Measurements from ENCODE around the gene RASGRP1.

The RASGRP1 gene

DNA sequence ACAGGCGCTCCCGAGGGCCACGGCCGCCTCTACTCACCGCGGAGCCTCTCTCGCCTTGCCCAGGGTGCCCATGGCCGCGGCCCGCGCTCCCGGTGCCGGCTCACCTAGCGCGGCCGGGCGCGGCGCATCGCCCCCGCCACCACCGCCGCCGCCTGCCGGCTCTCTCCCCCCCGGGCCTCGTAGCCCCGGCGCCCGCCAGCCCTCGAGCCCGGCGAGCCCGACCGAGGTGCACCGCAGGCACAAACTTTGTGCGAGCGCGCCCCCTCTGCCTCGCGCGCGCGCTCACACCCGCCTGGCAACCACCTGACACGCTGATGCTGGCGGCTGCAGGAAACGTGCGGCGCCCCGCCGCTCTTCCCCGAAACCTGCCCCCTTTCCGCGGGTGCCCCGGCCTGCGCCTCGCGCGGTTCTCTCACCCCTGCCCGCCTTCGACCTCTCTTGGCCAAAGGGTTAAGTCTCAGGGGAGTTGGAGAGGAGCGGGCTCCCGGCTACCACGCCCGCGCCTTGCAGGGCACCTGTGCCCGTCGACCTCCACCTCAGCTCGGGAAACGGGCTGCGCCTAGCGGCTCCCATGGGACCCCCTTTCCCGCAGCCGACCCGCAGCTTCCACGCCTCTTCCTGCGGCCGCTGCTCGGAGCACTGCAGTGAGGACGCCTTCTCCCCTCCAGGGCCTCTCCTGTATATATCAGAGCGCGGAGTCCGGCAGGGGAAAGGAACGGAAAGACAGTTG, at the start of gene RASGRP1:
Gene RASGRP1 (minus strand): TSS at position 258 of the 730 bp plus-strand sequence. CDS start 186 bp downstream, at position 72.
- ATAC-seq (peak; percentile 63), DNase-seq (peak; percentile 83)
- Mint-ChIP-seq H3K27ac (peak within 1 kb of the TSS; percentile 92), H3K4me1 (peaks cover 55% of the 10 kb centered on the region), H3K9me3 (peaks cover 3% of the 10 kb centered on the region), H3K27me3 (no peaks in the 10 kb centered on the region), H3K4me3 (peak within 1 kb of the TSS; percentile 92), H3K36me3 (ENCODE audit: low read depth) (peaks cover 33% of the 10 kb centered on the region)

DNA sequence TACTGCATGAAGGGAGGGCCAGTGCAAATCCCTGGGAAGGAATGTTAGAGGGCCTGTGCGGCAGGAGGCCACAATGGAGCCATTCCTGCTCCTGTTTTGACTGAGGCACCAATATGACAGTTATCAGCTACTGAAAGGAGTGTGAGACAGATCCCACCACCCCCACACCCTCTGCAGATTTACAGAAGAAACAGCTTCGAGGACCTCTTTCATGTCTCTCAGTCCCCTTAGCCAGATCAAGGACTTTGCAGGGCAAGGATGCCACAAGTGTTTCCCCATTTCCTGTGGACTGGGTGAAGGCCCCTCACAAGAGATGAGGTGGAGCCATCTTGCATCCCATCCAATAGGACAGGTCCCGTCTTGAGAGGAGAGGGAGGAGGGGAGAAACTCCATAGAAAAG, 48.5 kb upstream of the RASGRP1 start:
- H3K36me3 Mint-ChIP-seq (ENCODE audit: low read depth) = no peaks in the 10 kb centered on the region
- ATAC-seq (no peak), DNase-seq (no peak)
- H3K9me3 Mint-ChIP-seq = peaks cover 9% of the 10 kb centered on the region
- H3K4me3 Mint-ChIP-seq = peak overlapping the region; percentile 9
- peak overlapping the region; percentile 94 for H3K27ac Mint-ChIP-seq
- peaks cover 68% of the 10 kb centered on the region for H3K4me1 Mint-ChIP-seq
- H3K27me3 Mint-ChIP-seq = no peaks in the 10 kb centered on the region

DNA sequence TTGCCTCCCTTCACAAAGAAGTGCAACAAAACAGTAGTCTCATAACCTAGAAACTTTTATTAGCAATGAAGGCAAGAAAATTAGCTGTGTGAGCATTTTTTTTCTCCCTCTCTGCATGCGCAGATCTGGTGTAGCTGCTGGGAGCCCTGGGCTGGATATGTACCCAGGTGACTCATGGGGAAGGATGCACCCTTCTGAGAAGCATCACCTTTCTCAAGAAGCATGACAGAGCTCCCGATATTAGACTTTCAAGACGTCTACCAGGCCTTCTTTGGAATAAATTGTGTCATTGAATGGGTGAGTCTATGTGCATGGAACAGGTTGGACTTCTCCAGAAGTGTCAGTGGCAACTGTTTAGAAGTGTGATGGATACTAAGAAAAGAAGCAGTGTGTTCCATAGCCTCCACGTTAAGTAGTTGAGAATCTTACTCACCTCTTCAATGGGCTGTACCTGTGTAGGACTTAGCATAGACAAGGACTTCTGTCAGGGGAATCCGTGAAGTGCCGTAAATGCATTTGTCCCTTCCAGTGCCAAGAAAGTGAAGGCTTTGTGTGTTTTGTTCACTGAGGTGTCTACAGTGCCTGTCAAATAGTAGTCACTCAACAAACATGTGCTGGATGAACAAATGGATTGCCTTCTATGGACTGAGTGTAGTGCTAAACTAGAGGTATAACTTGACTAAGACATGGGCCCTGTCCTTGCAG, 47.7 kb upstream of the RASGRP1 start:
- ATAC-seq (peak; percentile 82), DNase-seq (peak; percentile 51)
- Mint-ChIP-seq H3K9me3 (peaks cover 9% of the 10 kb centered on the region), H3K27ac (peak overlapping the region; percentile 94), H3K36me3 (ENCODE audit: low read depth) (no peaks in the 10 kb centered on the region), H3K4me3 (peak overlapping the region; percentile 63), H3K4me1 (peaks cover 68% of the 10 kb centered on the region), H3K27me3 (no peaks in the 10 kb centered on the region)

DNA sequence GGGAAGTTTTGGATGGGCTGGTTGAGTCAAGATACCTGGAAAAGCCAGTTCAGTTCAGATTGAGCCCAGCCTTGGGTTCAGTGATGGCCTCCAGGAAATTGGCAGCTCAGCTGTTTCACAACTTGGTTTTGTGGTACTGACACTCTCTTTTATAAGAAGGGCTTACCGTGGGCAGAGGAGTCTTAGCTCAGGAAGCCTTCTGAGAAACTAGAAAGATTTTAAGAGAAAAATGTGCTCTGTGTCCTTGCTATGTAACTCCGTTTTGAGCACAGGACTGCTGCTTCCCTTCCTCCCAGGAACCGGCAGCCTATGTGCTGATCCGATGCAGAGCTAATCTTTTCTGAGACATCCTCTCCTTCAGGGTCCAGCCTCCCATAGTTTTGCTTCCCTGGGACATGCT, 46.6 kb upstream of the RASGRP1 start:
- Mint-ChIP-seq H3K4me3 (peak overlapping the region; percentile 63), H3K27ac (peak overlapping the region; percentile 94), H3K9me3 (peaks cover 9% of the 10 kb centered on the region), H3K27me3 (no peaks in the 10 kb centered on the region), H3K36me3 (ENCODE audit: low read depth) (no peaks in the 10 kb centered on the region), H3K4me1 (peaks cover 79% of the 10 kb centered on the region)
- ATAC-seq (peak; percentile 67), DNase-seq (peak; percentile 54)

DNA sequence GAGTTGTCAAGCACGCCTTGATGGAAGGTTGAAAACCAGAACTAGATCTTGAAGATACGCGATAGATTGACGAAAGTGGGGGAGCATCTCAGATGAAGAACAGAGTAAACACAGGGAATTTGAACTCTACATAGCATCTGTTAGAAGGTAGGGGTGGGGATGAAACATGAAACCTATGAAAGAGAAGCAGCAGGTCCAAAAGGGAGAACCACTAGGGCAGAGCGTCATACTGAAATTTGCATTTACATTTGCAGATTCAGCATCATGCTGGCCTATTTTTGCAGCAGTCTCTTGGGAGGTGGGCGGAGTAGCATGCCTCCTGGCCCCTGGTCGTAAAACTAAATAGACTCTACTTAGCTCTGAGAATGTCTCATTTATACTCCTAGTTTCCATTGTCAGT, 46.1 kb upstream of the RASGRP1 start:
- peak overlapping the region; percentile 63 for H3K4me3 Mint-ChIP-seq
- H3K9me3 Mint-ChIP-seq = peaks cover 9% of the 10 kb centered on the region
- DNase-seq (peak; percentile 45), ATAC-seq (peak; percentile 30)
- no peaks in the 10 kb centered on the region for H3K36me3 Mint-ChIP-seq (ENCODE audit: low read depth)
- H3K27ac Mint-ChIP-seq = peak overlapping the region; percentile 94
- H3K4me1 Mint-ChIP-seq = peaks cover 84% of the 10 kb centered on the region
- no peaks in the 10 kb centered on the region for H3K27me3 Mint-ChIP-seq

DNA sequence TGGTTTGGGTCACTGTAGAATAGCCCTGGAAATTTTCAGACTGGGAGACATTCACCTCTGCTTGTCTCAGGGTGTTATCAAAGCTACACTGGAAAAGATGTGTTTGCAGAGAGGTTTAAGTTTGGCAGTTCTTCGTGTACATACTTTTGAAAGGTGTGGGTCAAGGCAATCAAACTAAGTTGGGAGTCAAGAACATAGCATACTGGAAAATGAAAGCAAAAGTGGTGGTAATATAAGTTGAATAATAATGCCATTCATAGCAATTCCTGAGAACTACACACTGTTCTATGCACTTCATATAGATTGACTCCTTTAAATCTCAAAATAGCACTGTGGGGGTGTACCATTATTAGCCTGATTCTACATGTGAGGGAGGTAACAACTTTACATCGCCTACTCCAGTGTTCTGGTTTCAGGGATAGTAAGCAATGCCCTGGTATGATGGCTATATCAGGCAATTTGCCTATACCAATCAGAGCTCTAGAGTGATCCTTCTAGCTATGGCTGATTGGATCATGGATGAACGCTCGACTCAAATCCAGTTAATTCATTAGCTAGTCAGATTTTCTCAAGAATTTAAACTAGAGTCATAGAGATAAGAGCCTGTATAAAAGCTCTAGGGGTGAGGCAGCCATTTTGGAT, 44.6 kb upstream of the RASGRP1 start:
- ATAC-seq (no peak), DNase-seq (no peak)
- Mint-ChIP-seq H3K36me3 (ENCODE audit: low read depth) (no peaks in the 10 kb centered on the region), H3K9me3 (peaks cover 9% of the 10 kb centered on the region), H3K27me3 (no peaks in the 10 kb centered on the region), H3K27ac (peak overlapping the region; percentile 94), H3K4me1 (peaks cover 83% of the 10 kb centered on the region), H3K4me3 (peak overlapping the region; percentile 25)

DNA sequence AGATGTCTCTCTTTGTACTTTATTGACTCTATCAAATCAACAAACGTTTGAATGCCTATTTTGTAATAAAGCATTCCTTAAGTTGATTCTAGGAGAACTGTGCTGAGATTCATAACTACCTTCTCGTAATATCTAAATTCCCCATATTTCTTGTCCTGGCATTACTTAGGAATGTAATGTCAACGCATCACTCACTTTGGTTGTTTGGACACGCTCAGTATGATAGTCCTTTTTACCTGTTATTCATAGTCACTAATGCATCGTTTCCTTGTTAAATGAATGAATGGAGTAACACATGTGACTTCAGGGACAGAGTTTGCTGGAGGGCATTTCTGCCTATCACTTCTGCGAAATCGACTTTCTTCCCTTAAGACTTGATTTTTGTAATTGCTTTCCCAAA, 44.1 kb upstream of the RASGRP1 start:
- Mint-ChIP-seq H3K27ac (peak overlapping the region; percentile 48), H3K27me3 (no peaks in the 10 kb centered on the region), H3K36me3 (ENCODE audit: low read depth) (no peaks in the 10 kb centered on the region), H3K4me1 (peaks cover 80% of the 10 kb centered on the region), H3K4me3 (no peak overlapping the region), H3K9me3 (peaks cover 9% of the 10 kb centered on the region)
- ATAC-seq (no peak), DNase-seq (no peak)

DNA sequence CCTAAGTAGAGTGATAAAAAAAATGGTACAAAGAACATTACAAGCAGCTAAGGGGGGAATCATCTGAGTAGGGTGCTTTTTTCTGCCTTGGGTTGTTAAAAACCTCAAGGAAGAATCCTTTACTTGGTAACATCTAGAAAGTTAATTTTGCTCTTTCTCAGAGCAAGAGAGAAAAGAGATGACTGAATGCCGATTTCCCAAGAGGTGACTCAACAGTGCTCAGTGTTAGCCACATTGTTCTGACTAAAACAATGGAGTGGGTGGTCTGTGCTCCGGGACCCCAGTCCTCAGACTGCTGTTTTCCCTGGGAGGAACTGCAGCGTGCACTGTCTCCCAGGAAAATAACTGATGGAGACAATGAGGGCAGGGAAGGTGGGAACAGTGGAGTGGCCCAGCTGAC, 41.1 kb upstream of the RASGRP1 start:
- Mint-ChIP-seq H3K27me3 (no peaks in the 10 kb centered on the region), H3K4me3 (no peak overlapping the region), H3K9me3 (peaks cover 5% of the 10 kb centered on the region), H3K27ac (peak overlapping the region; percentile 49), H3K4me1 (peaks cover 51% of the 10 kb centered on the region), H3K36me3 (ENCODE audit: low read depth) (no peaks in the 10 kb centered on the region)
- ATAC-seq (peak; percentile 75), DNase-seq (no peak)

DNA sequence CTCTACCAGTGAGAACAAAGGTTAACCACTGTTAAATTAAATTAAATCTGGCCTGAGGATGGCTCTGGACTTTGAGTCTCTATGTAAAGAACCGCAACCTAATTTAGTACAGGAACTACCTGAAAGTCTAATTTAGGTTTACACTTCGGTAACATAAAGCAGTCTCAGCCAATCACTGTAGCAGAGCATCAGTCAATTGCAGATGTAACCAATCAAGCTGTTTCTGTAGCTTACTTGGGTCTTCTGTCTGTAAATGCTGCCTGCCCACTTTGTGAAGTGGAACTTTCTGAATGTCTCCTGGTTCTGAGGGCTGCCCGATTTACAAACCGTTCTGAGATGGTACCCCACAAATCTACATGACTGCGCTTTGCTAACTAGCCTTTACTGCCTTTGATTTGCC, 39.1 kb upstream of the RASGRP1 start:
- Mint-ChIP-seq H3K27me3 (no peaks in the 10 kb centered on the region), H3K9me3 (no peaks in the 10 kb centered on the region), H3K4me3 (no peak overlapping the region), H3K4me1 (peaks cover 30% of the 10 kb centered on the region), H3K27ac (no peak overlapping the region), H3K36me3 (ENCODE audit: low read depth) (no peaks in the 10 kb centered on the region)
- DNase-seq (no peak), ATAC-seq (no peak)

DNA sequence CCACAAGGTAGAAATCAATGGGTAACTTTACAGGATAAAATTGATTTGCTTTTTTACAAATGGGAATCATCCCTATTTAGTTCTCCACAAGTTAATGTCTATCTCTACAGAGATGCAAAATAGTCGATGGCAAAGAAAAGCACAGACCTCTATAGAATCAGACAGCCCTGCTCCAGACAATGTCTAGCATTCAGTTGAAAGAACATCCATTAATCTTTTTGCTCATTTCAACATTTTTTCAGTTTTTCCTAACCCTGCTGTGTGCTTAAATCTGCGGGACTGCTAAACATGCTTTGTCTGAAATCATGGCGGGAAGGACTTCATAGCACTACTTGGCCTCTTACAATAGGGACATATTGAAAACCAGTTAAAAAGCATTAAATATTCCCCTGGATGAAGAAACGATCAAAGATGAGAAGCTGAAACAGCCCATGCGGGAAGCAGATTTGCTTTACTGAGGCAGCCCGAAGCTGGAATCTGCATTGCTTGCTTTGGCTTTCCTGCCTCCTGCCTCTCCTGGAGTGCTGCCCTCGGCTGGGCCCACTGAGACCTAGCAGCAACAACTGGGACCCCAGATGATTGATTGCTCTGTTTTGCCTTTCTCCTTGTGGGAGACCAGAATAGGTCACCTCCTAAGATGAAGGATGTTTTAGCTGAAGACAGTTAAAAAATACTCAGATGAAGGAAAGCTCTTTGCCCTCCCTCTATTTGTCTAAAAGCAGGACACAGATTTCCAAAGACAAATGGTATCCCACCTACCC, 38.5 kb upstream of the RASGRP1 start:
- Mint-ChIP-seq H3K36me3 (ENCODE audit: low read depth) (no peaks in the 10 kb centered on the region), H3K27me3 (no peaks in the 10 kb centered on the region)
- DNase-seq = no peak

DNA sequence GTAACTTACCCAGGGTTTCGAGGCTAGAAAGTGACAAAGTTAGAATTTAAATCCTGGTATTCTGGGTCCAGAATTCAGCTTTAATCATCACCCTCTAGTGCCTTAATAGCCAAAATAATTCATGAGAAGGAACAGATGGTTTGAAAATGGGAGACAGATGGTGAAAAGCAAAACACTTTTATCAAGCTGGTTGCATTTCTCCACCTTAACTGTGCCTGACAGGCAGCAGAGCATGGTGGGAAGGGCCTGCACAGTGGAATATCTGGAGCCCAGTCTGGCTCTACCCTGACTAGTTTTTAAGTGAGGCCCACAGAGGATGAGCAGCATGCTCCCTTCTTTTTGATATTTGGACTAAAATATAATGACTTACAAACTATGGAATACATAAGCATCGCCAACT, 35.6 kb upstream of the RASGRP1 start:
- no peaks in the 10 kb centered on the region for H3K27me3 Mint-ChIP-seq
- no peaks in the 10 kb centered on the region for H3K9me3 Mint-ChIP-seq
- ATAC-seq = no peak
- DNase-seq = no peak
- no peaks in the 10 kb centered on the region for H3K36me3 Mint-ChIP-seq (ENCODE audit: low read depth)
- peaks cover 6% of the 10 kb centered on the region for H3K4me1 Mint-ChIP-seq
- H3K4me3 Mint-ChIP-seq = no peak overlapping the region
- no peak overlapping the region for H3K27ac Mint-ChIP-seq

More for the DNA sequence above, 38.5 kb upstream of the RASGRP1 start:
- H3K4me1 Mint-ChIP-seq = peaks cover 24% of the 10 kb centered on the region
- no peak for ATAC-seq
- no peaks in the 10 kb centered on the region for H3K9me3 Mint-ChIP-seq
- no peak overlapping the region for H3K4me3 Mint-ChIP-seq
- no peak overlapping the region for H3K27ac Mint-ChIP-seq

DNA sequence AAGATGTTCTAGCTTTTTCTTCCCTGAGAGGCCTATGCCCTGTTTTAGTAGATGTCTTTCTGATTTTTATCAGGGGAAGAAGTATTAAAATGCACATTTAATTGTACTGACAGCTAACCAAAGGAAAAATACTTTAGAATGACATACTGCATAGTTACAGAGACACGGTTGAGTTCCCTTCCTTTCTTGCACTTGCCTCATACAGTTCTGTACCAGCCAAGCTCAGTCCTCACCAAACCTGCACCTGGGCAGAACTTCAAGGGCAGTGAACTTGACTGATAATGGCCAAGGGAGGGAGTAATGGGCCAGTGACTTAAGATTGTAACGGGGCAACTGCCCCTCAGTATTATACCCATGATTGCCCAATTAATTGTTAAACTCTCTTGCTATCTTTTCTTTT, 34.1 kb upstream of the RASGRP1 start:
- Mint-ChIP-seq H3K36me3 (ENCODE audit: low read depth) (no peaks in the 10 kb centered on the region), H3K4me3 (no peak overlapping the region), H3K27me3 (no peaks in the 10 kb centered on the region), H3K9me3 (no peaks in the 10 kb centered on the region), H3K4me1 (no peaks in the 10 kb centered on the region), H3K27ac (no peak overlapping the region)
- no peak for DNase-seq
- ATAC-seq = no peak

DNA sequence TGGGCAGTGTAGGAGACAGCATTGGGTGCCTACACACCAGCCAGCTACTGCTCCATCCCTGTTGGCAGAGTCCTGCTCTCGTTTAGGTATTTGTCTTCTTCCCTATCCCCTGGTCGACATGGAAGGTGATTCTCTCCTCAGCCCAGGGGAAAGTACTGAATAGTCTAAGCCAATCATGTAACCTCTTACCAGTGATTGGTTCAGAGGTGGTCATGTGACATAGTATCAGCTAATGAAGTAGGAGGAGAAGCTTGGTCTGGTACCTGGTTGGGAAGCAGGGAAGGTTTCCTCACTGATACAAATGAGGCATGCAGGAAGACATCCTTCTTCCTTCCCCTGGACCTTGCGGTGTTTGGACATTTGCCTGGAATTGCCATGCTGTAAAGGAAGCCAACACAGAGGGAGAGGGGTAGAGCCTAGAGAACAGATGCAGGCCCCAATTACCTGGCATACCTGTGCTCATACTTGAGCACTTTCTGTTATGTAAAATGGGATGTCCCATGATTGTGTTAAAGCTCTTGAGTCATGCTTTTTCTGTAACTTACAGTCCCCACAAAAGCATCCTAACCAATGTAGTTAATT, 32.7 kb upstream of the RASGRP1 start:
- Mint-ChIP-seq H3K36me3 (ENCODE audit: low read depth) (no peaks in the 10 kb centered on the region), H3K9me3 (no peaks in the 10 kb centered on the region), H3K4me1 (no peaks in the 10 kb centered on the region), H3K27ac (no peak overlapping the region), H3K4me3 (no peak overlapping the region), H3K27me3 (no peaks in the 10 kb centered on the region)
- ATAC-seq (no peak), DNase-seq (no peak)

DNA sequence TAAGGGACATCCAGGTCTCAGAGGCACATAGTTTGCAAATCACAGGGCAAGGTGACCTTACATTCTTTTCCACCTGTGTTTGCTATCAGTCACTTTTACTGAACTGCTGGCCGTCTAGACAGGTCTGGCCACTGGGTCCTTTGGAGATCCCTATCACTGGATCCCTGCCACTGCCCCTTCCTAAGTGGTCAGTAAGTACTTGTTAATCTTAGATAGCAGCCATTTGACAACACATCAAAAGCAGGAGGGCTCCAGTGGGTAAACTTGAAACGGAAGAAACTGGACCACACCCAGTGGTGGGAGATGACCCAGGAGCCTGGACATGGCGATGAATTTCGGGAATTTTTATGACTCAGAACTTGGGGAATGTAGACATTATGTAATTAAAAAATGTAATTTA, 28.9 kb upstream of the RASGRP1 start:
- Mint-ChIP-seq H3K27ac (no peak overlapping the region), H3K27me3 (no peaks in the 10 kb centered on the region), H3K4me1 (peaks cover 13% of the 10 kb centered on the region), H3K4me3 (no peak overlapping the region), H3K9me3 (no peaks in the 10 kb centered on the region), H3K36me3 (ENCODE audit: low read depth) (no peaks in the 10 kb centered on the region)
- no peak for DNase-seq
- ATAC-seq = no peak

Measured in activated naive CD8-positive, alpha-beta T cell treated with anti-CD3 and anti-CD28 coated beads, Interleukin-2, amount 50 U/mL, for 24 hours (primary cell).